Suprapubic skin (tissue), 4 donors: ENCODE results near the gene RASA1. TPM values are rescaled to one million over a fixed set of nuclear protein-coding genes. Genes with fewer than 3 reads are reported as not detected.

Experiments
- DNase-seq, 2 donors: peaks; one replicate each; pipeline ENCODE4 v3.0.0-alpha.2; 2019; ENCODE audit warnings: low spot score in 2 of 2
- H3K27ac ChIP-seq: fragments of 200-600 bp; sonication (generic); one replicate; pipeline ENCODE4 v1.5.1; 2019
- H3K27me3 ChIP-seq: fragments of 200-600 bp; sonication (generic); one replicate; pipeline ENCODE4 v1.5.1; 2019
- H3K36me3 ChIP-seq: fragments of 200-600 bp; sonication (generic); one replicate; pipeline ENCODE4 v1.5.1; 2019
- H3K4me1 ChIP-seq: fragments of 200-600 bp; sonication (generic); one replicate; pipeline ENCODE4 v1.5.1; 2019
- H3K4me3 ChIP-seq: fragments of 200-600 bp; sonication (generic); one replicate; pipeline ENCODE4 v1.5.1; 2019; ENCODE audit warnings: mild to moderate bottlenecking
- H3K9me3 ChIP-seq: fragments of 200-600 bp; sonication (generic); one replicate; pipeline ENCODE4 v1.5.1; 2019
- CTCF ChIP-seq, 2 donors: fragments of 200-600 bp in 1 of 2; fragments of 450-650 bp in 1 of 2; sonication (generic) in 1 of 2; IDR thresholded peaks; one replicate each; pipeline ENCODE4 v1.5.1; 2016 to 2019; ENCODE audit warnings: antibody characterized with exemption in 2 of 2, mild to moderate bottlenecking in 1 of 2, moderate library complexity in 1 of 2
- EP300 ChIP-seq: sonication (generic); formaldehyde crosslinking; IDR thresholded peaks from one replicate; pipeline ENCODE4 v1.6.1; 2017; ENCODE audit warnings: antibody characterized with exemption
- POLR2A ChIP-seq, 2 donors: fragments of 450-650 bp; IDR thresholded peaks; one replicate each; pipeline ENCODE4 v1.6.1; 2017; ENCODE audit warnings: antibody characterized with exemption in 2 of 2, mild to moderate bottlenecking in 2 of 2, moderate library complexity in 2 of 2
- POLR2AphosphoS5 ChIP-seq, 3 donors: sonication (generic); formaldehyde crosslinking; IDR thresholded peaks; one replicate each; pipeline ENCODE4 v1.6.1; 2017; ENCODE audit warnings: antibody characterized with exemption in 3 of 3
- WGBS: methylation state at CpG from one replicate; pipeline ENCODE4 v1.1.5; 2018; 5-methylcytosine and 5-hydroxymethylcytosine counted together
- total RNA-seq, 4 donors: library from RNA; depleted of rRNA; stranded (reverse); fragments of >200 nt; gene quantifications; one replicate each; pipeline ENCODE4 v1.1.0, GENCODE V29; 2016

Gene RASA1
- total RNA-seq, 4 donors from 2014 or later, result 18.8 to 35.3 (median 26.6) TPM

- H3K36me3 ChIP-seq, result peaks cover 89% of the 10 kb centered on the region
- TF ChIP-seq CTCF (IDR thresholded peaks at IDR 0.05) (no peak), POLR2AphosphoS5 (IDR thresholded peaks at IDR 0.05) (no peak), POLR2A (IDR thresholded peaks at IDR 0.05) (no peak), EP300 (no peak)
- H3K4me3 ChIP-seq, result no peak overlapping the region
- DNase-seq, result no peak
- no peaks in the 10 kb centered on the region for H3K9me3 ChIP-seq
- no peaks in the 10 kb centered on the region for H3K27me3 ChIP-seq
- no peaks in the 10 kb centered on the region for H3K4me1 ChIP-seq
- WGBS, result 84% methylated on average over 5 of the region's 5 CpGs
- no peak overlapping the region for H3K27ac ChIP-seq
Measured at GRCh38 chr5:87390576-87391199, 123.0 kb downstream of the RASA1 start.

GRCh38 chr5:87392170-87392569 is 124.5 kb downstream of the RASA1 start:
- peaks cover 92% of the 10 kb centered on the region for H3K36me3 ChIP-seq
- no peak for TF ChIP-seq POLR2A (IDR thresholded peaks at IDR 0.05)
- no peak for TF ChIP-seq CTCF (IDR thresholded peaks at IDR 0.05)
- no peak for TF ChIP-seq POLR2AphosphoS5 (IDR thresholded peaks at IDR 0.05)
- no peak for TF ChIP-seq EP300

GRCh38 chr5:87392801-87393200 is 125.1 kb downstream of the RASA1 start:
- no peak overlapping the region for H3K4me3 ChIP-seq
- peaks cover 92% of the 10 kb centered on the region for H3K36me3 ChIP-seq
- H3K27me3 ChIP-seq, result no peaks in the 10 kb centered on the region
- DNase-seq, result no peak
- H3K4me1 ChIP-seq, result no peaks in the 10 kb centered on the region
- TF ChIP-seq POLR2AphosphoS5 (IDR thresholded peaks at IDR 0.05), result no peak
- no peak for TF ChIP-seq CTCF (IDR thresholded peaks at IDR 0.05)
- no peak for TF ChIP-seq POLR2A (IDR thresholded peaks at IDR 0.05)
- TF ChIP-seq EP300, result no peak
- no peak overlapping the region for H3K27ac ChIP-seq
- no peaks in the 10 kb centered on the region for H3K9me3 ChIP-seq
- WGBS, result 59% methylated on average over 4 of the region's 4 CpGs

More at GRCh38 chr5:87392170-87392569, 124.5 kb downstream of the RASA1 start:
- Histone ChIP-seq H3K4me3 (no peak overlapping the region), H3K27ac (no peak overlapping the region), H3K27me3 (no peaks in the 10 kb centered on the region), H3K4me1 (no peaks in the 10 kb centered on the region), H3K9me3 (no peaks in the 10 kb centered on the region)
- DNase-seq, result no peak
- 90% methylated on average over 1 of the region's 1 CpG for WGBS

GRCh38 chr5:87393331-87393730 is 125.6 kb downstream of the RASA1 start:
- H3K4me1 ChIP-seq, result no peaks in the 10 kb centered on the region
- peak overlapping the region; percentile 13 for H3K27ac ChIP-seq
- H3K36me3 ChIP-seq, result peaks cover 94% of the 10 kb centered on the region

More at GRCh38 chr5:87393331-87393730, 125.6 kb downstream of the RASA1 start:
- 68% methylated on average over 2 of the region's 2 CpGs for WGBS
- no peak overlapping the region for H3K4me3 ChIP-seq
- no peak for TF ChIP-seq EP300
- TF ChIP-seq POLR2A (IDR thresholded peaks at IDR 0.05), result no peak
- TF ChIP-seq POLR2AphosphoS5 (IDR thresholded peaks at IDR 0.05), result no peak
- no peak for TF ChIP-seq CTCF (IDR thresholded peaks at IDR 0.05)
- H3K27me3 ChIP-seq, result no peaks in the 10 kb centered on the region
- DNase-seq, result no peak
- H3K9me3 ChIP-seq, result no peaks in the 10 kb centered on the region
